Activated T-helper 1 cell treated with anti-CD3 and anti-CD28 coated beads, Interleukin-12 subunit alpha, Interleukin-12 subunit beta, Interleukin-2, Interleukin-4 antibody, amounts not matched to agents 30 ng/mL and 10 ng/mL and 1 ng/mL, durations not matched to agents 14 hours and 24 hours and 36 hours (primary cell): ENCODE results near the gene KLK2. TPM values are rescaled to one million over a fixed set of nuclear protein-coding genes. Genes with fewer than 3 reads are reported as not detected.
"Not testable (repeated sequence)": the region's sequence is repeated elsewhere in the genome, so short reads cannot be mapped to it uniquely, and the experiment has no call there.

Experiments
- DNase-seq: peaks from one replicate; pipeline ENCODE4 v3.0.0; 2021; ENCODE audit warnings: low spot score
- H3K27ac Mint-ChIP-seq: one replicate; pipeline ENCODE4 v1.8.0; 2021; ENCODE audit warnings: mild to moderate bottlenecking, mixed read lengths
- H3K27me3 Mint-ChIP-seq: one replicate; pipeline ENCODE4 v1.8.0; 2022; ENCODE audit warnings: mild to moderate bottlenecking, moderate library complexity, mixed read lengths; ENCODE audit not compliant: insufficient read depth
- H3K36me3 Mint-ChIP-seq: one replicate; pipeline ENCODE4 v1.8.0; 2021; ENCODE audit warnings: low read depth, mixed read lengths
- H3K4me1 Mint-ChIP-seq: one replicate; pipeline ENCODE4 v1.8.0; 2021; ENCODE audit warnings: low read depth, mixed read lengths
- H3K4me3 Mint-ChIP-seq: one replicate; pipeline ENCODE4 v1.8.0; 2021; ENCODE audit warnings: mild to moderate bottlenecking, moderate library complexity, mixed read lengths
- H3K9me3 Mint-ChIP-seq: one replicate; pipeline ENCODE4 v1.8.0; 2021; ENCODE audit warnings: mixed read lengths
- intact Hi-C: fragments of 100-400 bp; cut with micrococcal nuclease; formaldehyde crosslinking; loops from one replicate; pipeline ENCODE4 v1.15.1; 2024
- total RNA-seq: library from RNA; stranded (reverse); gene quantifications from 2 replicates; pipeline ENCODE4 v1.2.3, GENCODE V29; 2022

Gene KLK2
- total RNA-seq, 1 donor from 2014 or later, result not detected

DNA sequence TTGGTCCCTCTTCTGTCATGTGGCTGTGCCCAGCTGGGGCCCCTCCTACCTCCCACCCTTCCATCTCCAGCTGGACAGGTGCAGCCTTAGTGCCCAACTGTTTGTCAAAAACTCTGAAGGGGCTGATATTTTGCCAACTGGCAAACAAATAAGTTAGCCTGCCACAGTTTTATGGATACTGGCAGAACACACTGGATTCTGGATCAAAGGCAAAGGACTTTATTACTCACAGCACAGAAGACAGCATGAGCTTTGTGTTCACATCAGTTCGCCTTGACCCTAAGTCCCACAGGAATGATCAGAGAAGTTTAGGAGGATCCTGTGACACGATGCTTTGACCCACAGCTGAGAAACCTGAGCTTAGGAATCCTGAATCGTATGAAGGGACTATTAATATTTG is 16.4 kb downstream of the KLK2 start:
- no peak for DNase-seq
- H3K4me1 Mint-ChIP-seq, result no peaks in the 10 kb centered on the region
- no peak overlapping the region for H3K27ac Mint-ChIP-seq
- no peak overlapping the region for H3K4me3 Mint-ChIP-seq
- H3K27me3 Mint-ChIP-seq, result peaks cover 15% of the 10 kb centered on the region
- H3K36me3 Mint-ChIP-seq, result no peaks in the 10 kb centered on the region
- peaks cover 4% of the 10 kb centered on the region for H3K9me3 Mint-ChIP-seq
- intact Hi-C loops, result no loop called here

DNA sequence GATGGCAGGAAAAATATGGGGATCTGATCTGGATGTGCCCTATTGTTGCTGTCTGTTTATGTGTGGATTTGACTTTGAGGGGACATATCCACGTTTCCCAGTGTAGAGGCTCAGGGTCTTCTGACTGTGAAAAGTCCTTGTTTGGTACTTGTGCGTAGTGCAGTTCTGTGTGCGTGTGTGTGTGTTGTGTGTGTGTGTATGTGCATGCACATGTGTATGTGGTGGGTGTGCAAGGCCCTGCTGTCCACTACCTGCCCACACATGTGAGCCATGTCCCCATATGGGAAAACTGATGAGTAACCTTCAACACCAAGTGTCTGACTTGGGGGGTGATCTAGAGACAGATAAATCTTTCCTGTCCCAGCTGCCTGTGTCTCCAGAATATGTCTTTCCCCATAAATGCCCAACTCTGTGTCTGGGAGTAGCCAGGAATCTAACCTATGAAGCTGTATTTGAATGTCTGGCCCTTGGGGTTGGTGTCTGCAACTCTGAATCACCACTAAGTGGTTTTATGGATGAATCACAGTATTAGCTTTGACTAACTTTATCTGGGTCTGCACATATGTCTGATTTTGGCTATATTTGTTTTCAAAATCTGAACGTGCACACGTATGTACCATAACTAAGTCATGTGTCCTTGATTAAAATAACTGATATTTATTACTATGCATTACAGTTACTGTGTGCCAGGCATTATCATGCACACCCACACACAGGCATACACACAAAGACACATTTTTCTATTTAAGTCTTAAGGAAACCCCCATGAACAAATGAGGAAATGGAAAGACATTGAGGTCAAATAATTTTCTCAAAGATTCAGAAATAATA is 17.4 kb downstream of the KLK2 start:
- intact Hi-C loops, result no loop called here
- DNase-seq, result no peak

DNA sequence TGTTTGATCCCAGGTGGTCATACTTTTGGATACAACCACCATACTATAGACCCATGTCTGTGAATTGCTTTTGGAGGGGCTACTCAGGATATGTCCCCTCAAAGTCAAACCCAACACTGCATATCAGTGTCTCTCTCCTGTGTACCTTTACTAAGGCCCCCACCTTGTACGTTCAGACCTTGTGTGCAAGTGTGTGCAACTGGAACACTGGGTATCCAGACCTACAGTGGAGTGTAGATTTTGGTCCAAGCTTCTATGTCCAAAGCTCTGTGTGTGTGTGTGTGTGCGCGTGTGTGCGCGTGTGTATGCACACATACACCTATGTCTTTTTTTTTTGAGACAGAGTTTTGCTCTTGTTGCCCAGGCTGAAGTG is 18.0 kb downstream of the KLK2 start:
- Mint-ChIP-seq H3K27me3 (peaks cover 15% of the 10 kb centered on the region), H3K36me3 (no peaks in the 10 kb centered on the region), H3K27ac (no peak overlapping the region), H3K9me3 (peaks cover 14% of the 10 kb centered on the region), H3K4me1 (no peaks in the 10 kb centered on the region), H3K4me3 (no peak overlapping the region)
- intact Hi-C loops, result no loop called here
- no peak for DNase-seq

More for the DNA sequence above, 17.4 kb downstream of the KLK2 start:
- Mint-ChIP-seq H3K36me3 (no peaks in the 10 kb centered on the region), H3K9me3 (peaks cover 14% of the 10 kb centered on the region), H3K4me3 (no peak overlapping the region), H3K27ac (no peak overlapping the region), H3K4me1 (no peaks in the 10 kb centered on the region), H3K27me3 (peaks cover 15% of the 10 kb centered on the region)

DNA sequence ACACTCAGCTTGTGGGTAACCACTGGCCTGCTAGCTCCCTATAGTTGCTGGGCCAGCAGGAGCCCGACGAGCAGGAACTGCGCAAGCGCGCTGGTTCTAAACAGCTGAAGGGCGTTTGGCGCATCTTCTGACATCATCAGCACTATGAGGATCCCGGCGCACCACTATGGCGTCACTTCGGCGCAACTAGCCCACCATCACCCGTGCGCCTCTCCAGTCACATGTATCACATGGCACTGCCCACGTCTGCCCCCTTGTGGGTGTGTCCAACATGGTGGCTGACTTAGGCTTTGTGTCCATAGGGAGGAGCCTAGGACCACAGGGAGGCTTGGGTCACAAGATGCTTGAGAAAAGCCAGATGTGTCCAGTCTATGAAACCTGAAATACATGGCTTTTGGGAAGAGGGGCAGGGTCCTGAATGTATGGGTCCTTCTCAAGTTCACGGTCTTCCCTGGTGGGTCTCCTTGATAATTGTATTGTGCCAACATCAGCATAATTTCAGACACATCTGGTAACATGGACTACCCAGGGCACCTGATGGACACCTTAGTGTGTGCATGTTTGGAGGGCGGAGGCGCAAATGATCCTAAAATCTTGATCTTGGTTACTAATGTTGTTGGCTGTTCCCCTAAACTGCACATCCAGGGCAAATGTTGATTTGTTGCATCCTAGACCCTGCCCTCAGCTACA is 20.0 kb downstream of the KLK2 start:
- DNase-seq, result no peak
- intact Hi-C loops, result no loop called here

DNA sequence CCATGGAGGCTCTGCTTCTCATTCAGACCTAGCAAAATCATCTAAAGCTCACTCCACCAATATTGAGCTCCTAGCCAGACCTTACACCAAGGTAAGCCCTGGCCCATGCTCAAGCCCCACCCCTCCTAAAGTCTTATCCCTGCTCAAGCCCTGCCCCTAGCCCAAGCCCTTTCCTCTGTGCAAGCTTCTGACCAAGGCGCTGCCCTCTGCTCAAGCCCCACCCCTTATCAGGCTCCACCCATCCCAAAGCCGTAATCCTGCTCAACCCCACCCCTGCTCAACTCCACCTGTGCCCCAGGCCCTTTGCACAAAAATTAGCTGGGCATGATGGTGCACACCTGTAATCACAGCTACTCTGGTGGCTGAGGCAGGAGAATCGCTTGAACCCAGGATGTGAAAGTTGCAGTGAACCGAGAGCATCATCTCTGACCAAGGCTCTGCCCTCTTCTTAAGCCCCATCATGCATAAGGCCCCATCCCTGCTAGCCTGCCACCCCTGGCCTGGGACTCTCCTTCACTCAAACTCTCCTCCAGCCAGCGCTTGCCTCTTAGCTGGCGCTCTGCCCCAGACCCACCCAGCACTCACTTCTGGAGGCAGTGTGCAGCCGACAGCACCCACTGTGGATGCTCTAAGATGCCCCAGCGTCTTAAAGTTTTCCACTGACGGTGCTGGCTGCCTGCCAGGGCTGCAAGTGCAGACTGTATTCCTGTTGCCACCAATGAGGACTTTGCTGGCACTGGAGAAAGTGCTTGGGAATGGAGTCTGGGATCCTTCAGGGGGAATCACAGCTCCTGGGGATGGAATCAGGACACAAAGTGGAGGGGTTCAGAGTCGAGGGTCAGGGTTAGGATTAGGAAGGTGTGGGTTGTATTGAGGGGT is 21.5 kb downstream of the KLK2 start:
- Mint-ChIP-seq H3K27me3 (peaks cover 11% of the 10 kb centered on the region), H3K4me3 (no peak overlapping the region), H3K27ac (no peak overlapping the region), H3K9me3 (peaks cover 14% of the 10 kb centered on the region), H3K4me1 (no peaks in the 10 kb centered on the region), H3K36me3 (no peaks in the 10 kb centered on the region)
- no peak for DNase-seq
- intact Hi-C loops, result no loop called here

More for the DNA sequence above, 20.0 kb downstream of the KLK2 start:
- H3K27ac Mint-ChIP-seq, result no peak overlapping the region
- H3K27me3 Mint-ChIP-seq, result peaks cover 13% of the 10 kb centered on the region
- peaks cover 14% of the 10 kb centered on the region for H3K9me3 Mint-ChIP-seq
- no peaks in the 10 kb centered on the region for H3K36me3 Mint-ChIP-seq
- no peak overlapping the region for H3K4me3 Mint-ChIP-seq
- H3K4me1 Mint-ChIP-seq, result no peaks in the 10 kb centered on the region

DNA sequence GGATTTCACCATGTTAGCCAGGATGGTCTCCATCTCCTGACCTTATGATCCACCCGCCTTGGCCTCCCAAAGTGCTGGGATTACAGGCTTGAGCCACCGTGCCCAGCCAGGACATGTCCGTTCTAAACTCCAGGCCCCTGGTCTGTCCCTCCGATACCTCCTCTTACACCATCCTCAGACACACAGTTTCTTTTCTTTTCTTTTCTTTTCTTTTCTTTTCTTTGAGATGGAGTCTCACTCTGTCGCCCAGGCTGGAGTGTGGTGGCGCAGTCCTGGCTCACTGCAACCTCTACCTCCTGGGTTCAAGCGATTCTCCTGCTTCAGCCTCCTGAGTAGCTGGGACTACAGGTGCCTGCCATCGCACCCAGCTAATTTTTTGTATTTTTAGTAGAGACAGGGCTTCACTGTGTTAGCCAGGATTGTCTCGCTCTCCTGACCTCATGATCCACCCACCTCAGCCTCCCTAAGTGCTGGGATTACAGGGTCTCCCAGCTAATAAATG is 22.9 kb downstream of the KLK2 start:
- H3K27ac Mint-ChIP-seq, DNase-seq, intact Hi-C loops, H3K4me3 Mint-ChIP-seq, H3K36me3 Mint-ChIP-seq, H3K4me1 Mint-ChIP-seq: not testable (repeated sequence)
- Mint-ChIP-seq H3K27me3 (peaks cover 11% of the 10 kb centered on the region), H3K9me3 (peaks cover 14% of the 10 kb centered on the region)

DNA sequence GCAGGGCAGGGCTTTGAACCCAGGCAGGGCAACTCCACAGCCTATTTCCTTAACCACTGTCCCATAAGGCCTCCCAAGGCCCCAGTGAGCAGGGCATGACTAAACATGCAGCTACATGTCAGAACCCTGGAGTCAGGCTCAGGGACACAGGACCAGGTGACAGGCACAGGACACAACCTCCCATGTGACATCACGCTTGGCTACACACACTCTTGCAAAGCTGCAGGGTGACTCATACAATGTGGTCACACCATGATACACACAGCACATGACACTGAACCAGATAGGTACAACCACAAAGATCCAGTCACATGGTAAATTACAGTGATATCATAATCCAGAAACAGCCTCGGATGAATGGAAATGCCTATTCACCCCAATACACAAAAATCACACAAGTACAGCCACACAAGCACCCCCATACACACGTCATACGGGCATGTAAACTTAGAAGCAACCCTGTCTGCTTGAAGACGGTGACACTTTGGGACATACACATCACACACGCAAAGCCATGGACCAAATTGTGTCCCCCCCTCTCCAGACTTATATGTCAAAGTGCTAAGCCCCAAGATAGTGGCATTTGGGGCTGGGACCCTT is 23.5 kb downstream of the KLK2 start:
- Mint-ChIP-seq H3K36me3 (no peaks in the 10 kb centered on the region), H3K27me3 (peaks cover 10% of the 10 kb centered on the region), H3K9me3 (peaks cover 14% of the 10 kb centered on the region), H3K4me1 (no peaks in the 10 kb centered on the region), H3K27ac (no peak overlapping the region), H3K4me3 (no peak overlapping the region)
- intact Hi-C loops, result no loop called here
- DNase-seq, result no peak

DNA sequence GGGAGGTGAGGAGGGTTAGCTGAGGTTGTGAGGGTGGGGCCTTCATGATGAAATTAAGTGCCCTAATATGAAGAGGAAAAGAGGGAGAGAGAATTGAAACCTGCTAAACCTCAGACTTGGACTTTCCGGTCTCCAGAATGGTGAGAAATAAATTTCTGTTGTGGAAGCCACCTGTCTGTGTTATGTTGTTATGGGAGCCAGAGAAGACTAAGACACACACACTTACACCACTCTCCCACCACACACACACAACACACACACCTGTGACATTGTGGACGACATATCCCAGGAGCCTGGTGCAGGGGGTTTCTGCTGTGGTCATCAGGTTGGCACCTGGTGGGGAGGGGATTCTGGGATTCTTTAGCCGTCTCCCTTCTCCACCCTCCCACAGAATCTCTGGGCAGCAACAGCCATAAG is 24.0 kb downstream of the KLK2 start:
- no peaks in the 10 kb centered on the region for H3K4me1 Mint-ChIP-seq
- no peak overlapping the region for H3K4me3 Mint-ChIP-seq
- peaks cover 14% of the 10 kb centered on the region for H3K9me3 Mint-ChIP-seq
- intact Hi-C loops, result no loop called here
- no peaks in the 10 kb centered on the region for H3K36me3 Mint-ChIP-seq
- H3K27ac Mint-ChIP-seq, result no peak overlapping the region
- DNase-seq, result no peak
- H3K27me3 Mint-ChIP-seq, result peaks cover 5% of the 10 kb centered on the region

DNA sequence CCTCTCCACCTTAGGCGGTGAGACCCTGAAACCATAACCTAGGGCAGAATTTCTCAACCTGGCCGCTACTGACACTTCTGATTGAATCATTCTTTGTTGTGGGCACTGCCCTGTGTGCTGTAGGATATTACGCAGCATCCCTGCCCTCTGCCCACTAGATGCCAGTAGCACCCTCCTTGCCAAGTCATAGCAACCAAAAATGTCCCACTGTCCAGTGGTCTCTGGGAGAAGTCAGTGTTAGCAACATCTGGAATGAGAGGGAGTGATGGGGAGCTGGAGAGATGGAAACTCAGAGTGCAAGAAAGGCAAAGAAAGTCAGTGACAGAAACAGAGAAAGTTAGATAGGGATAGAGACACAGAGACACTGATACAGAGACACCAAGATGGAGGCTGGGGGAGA is 24.4 kb downstream of the KLK2 start:
- no peak overlapping the region for H3K27ac Mint-ChIP-seq
- H3K36me3 Mint-ChIP-seq, result no peaks in the 10 kb centered on the region
- H3K27me3 Mint-ChIP-seq, result peaks cover 5% of the 10 kb centered on the region
- intact Hi-C loops, result no loop called here
- no peaks in the 10 kb centered on the region for H3K4me1 Mint-ChIP-seq
- no peak overlapping the region for H3K4me3 Mint-ChIP-seq
- DNase-seq, result no peak
- H3K9me3 Mint-ChIP-seq, result peaks cover 14% of the 10 kb centered on the region

DNA sequence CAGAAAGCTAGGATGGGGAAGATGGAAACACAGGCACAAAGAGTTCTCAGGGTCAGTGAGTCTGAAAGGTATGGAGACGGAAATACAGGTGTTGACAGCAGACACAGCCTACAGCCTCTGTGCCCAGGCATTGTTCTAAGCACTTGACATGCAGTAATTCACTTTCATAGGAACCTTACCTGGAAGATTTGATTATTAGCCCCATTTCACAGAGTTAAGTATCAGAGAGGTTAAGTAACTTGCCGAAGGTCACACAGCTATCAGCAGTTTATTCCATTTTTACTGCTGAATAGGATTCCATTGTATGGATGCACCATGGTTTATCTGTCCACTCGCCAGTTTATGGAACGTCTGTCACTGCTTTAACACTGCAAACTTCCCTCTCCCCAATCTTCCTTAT is 24.8 kb downstream of the KLK2 start:
- Mint-ChIP-seq H3K27me3 (peaks cover 7% of the 10 kb centered on the region), H3K4me3 (no peak overlapping the region)
- intact Hi-C loops, result no loop called here

DNA sequence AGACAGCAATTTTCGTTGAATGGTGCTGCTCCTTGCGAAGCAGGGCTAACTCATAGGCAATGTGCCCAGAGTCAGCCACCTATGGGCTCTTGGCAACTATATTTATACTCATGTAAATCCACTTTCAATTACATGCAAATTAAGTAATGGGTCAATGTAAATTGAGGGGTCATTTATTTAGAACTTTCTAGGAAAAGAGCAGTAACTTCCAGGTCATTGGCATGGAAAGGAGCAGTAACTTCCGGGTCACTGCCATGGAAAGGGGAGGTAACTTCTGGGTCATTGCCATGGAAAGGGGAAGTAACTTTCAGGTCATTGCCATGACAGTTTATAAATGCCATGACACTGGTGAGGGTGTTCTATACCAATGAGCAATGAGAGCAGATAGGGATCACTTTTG is 26.3 kb downstream of the KLK2 start:
- intact Hi-C loops, result no loop called here
- Mint-ChIP-seq H3K27me3 (peaks cover 8% of the 10 kb centered on the region), H3K36me3 (no peaks in the 10 kb centered on the region), H3K4me3 (no peak overlapping the region), H3K9me3 (peaks cover 10% of the 10 kb centered on the region), H3K27ac (no peak overlapping the region), H3K4me1 (no peaks in the 10 kb centered on the region)
- no peak for DNase-seq

More for the DNA sequence above, 24.8 kb downstream of the KLK2 start:
- no peak overlapping the region for H3K27ac Mint-ChIP-seq
- no peak for DNase-seq
- no peaks in the 10 kb centered on the region for H3K4me1 Mint-ChIP-seq
- H3K36me3 Mint-ChIP-seq, result no peaks in the 10 kb centered on the region
- H3K9me3 Mint-ChIP-seq, result peaks cover 14% of the 10 kb centered on the region

DNA sequence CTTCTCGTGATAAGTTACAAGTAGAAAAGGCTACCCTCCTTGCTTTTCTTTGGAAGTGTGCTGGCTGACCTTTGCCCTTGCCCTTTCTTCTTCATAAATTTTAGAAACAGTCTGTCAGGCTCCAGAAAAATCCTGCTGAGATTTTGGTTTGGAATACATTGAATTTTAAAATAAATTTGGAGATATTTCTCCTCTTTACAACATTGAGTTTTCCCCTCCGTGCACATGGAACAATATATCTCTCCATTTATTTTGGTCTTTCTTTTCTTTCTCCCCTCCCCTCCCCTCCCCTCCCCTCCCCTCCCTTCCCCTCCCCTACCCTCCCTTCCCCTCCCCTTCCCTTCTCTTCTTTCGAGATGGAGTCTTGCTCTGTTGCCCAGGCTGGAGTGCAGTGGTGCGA is 29.4 kb downstream of the KLK2 start:
- Mint-ChIP-seq H3K4me3 (no peak overlapping the region), H3K27ac (no peak overlapping the region), H3K36me3 (no peaks in the 10 kb centered on the region), H3K9me3 (no peaks in the 10 kb centered on the region), H3K4me1 (no peaks in the 10 kb centered on the region), H3K27me3 (peaks cover 10% of the 10 kb centered on the region)
- intact Hi-C loops, result no loop called here
- no peak for DNase-seq
